ENCODE results near the gene RBM44.

The RBM44 gene

GRCh38 chr2:237883951-237884446, 85.4 kb downstream of the RBM44 start:
- no peak overlapping the region for H3K4me3 ChIP-seq (ENCODE audit: low read depth, low read length)
- no peak for TF ChIP-seq CTCF (IDR thresholded peaks at IDR 0.05; ENCODE audit: borderline replicate concordance, insufficient read depth, low read depth, low read length)

GRCh38 chr2:237884681-237885080, 86.1 kb downstream of the RBM44 start:
- TF ChIP-seq CTCF (IDR thresholded peaks at IDR 0.05; ENCODE audit: borderline replicate concordance, insufficient read depth, low read depth, low read length) = no peak
- no peak overlapping the region for H3K4me3 ChIP-seq (ENCODE audit: low read depth, low read length)

GRCh38 chr2:237885111-237885930, 86.7 kb downstream of the RBM44 start:
- no peak for TF ChIP-seq CTCF (IDR thresholded peaks at IDR 0.05; ENCODE audit: borderline replicate concordance, insufficient read depth, low read depth, low read length)
- H3K4me3 ChIP-seq (ENCODE audit: low read depth, low read length) = no peak overlapping the region

- TF ChIP-seq CTCF (IDR thresholded peaks at IDR 0.05; ENCODE audit: borderline replicate concordance, insufficient read depth, low read depth, low read length) = no peak
- H3K4me3 ChIP-seq (ENCODE audit: low read depth, low read length) = no peak overlapping the region
Measured at GRCh38 chr2:237885931-237886684, 87.5 kb downstream of the RBM44 start.

GRCh38 chr2:237886685-237887481, 88.3 kb downstream of the RBM44 start:
- no peak overlapping the region for H3K4me3 ChIP-seq (ENCODE audit: low read depth, low read length)
- no peak for TF ChIP-seq CTCF (IDR thresholded peaks at IDR 0.05; ENCODE audit: borderline replicate concordance, insufficient read depth, low read depth, low read length)

GRCh38 chr2:237888389-237888788, 89.8 kb downstream of the RBM44 start:
- no peak for TF ChIP-seq CTCF (IDR thresholded peaks at IDR 0.05; ENCODE audit: borderline replicate concordance, insufficient read depth, low read depth, low read length)
- no peak overlapping the region for H3K4me3 ChIP-seq (ENCODE audit: low read depth, low read length)

Measured in GM12875 (cell line).